ENCODE data around the gene FRAT2. TPM values are rescaled to one million over a fixed set of nuclear protein-coding genes. Genes with fewer than 3 reads are reported as not detected.

Gene FRAT2
- total and polyA plus RNA-seq, 2 of the 13 experiments (the other 11 are each of a cell fraction or from before 2014, with no cell fraction given): 7.2 to 14.1 TPM

DNA sequence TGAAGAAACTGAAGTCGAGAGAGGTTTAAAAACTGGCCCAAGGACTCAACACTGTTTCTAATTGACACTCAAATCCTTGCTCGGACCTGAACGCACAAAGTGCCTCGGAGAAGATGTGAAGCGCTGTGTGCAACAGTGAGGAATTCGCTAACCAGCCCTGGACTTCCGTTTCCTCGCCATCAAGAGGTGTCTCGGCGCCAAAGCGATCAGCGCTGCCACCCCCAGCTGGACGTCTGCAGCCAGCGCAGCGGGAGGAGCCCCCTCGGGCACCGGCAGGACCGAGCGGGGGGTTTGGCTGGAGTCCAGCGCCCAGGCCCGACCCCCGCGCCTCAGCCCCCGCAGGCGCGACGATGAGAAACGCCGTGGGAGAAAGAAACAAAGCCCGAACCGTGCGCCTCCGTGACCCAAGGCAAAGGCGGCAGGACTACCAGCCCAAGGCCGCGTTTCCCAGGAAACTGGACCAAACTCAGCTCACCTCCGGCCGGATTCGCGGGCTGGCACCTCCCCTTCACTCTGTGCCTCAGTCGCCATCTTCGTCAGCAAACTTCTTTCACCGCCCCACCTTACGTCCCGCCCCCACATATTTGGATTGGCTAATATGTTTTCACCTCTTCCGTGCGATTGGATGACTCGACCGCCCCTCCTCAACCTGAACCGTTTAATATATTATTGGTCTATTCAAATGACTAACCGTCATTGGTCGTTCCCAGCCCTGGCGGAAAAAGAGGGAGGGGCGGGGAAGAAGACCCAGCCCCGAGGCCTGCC is 42.2 kb downstream of the FRAT2 start, which contains the start of gene ARHGAP19 (continued):
- TF ChIP-seq, protein P1, sequence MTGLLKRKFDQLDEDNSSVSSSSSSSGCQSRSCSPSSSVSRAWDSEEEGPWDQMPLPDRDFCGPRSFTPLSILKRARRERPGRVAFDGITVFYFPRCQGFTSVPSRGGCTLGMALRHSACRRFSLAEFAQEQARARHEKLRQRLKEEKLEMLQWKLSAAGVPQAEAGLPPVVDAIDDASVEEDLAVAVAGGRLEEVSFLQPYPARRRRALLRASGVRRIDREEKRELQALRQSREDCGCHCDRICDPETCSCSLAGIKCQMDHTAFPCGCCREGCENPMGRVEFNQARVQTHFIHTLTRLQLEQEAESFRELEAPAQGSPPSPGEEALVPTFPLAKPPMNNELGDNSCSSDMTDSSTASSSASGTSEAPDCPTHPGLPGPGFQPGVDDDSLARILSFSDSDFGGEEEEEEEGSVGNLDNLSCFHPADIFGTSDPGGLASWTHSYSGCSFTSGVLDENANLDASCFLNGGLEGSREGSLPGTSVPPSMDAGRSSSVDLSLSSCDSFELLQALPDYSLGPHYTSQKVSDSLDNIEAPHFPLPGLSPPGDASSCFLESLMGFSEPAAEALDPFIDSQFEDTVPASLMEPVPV (CRISPR knock-in tag; IDR thresholded peaks at IDR 0.05): peak; percentile 95
- TF ChIP-seq ZNF547 (CRISPR knock-in tag; IDR thresholded peaks at IDR 0.05): peak; percentile 80
- TF ChIP-seq, protein P2, sequence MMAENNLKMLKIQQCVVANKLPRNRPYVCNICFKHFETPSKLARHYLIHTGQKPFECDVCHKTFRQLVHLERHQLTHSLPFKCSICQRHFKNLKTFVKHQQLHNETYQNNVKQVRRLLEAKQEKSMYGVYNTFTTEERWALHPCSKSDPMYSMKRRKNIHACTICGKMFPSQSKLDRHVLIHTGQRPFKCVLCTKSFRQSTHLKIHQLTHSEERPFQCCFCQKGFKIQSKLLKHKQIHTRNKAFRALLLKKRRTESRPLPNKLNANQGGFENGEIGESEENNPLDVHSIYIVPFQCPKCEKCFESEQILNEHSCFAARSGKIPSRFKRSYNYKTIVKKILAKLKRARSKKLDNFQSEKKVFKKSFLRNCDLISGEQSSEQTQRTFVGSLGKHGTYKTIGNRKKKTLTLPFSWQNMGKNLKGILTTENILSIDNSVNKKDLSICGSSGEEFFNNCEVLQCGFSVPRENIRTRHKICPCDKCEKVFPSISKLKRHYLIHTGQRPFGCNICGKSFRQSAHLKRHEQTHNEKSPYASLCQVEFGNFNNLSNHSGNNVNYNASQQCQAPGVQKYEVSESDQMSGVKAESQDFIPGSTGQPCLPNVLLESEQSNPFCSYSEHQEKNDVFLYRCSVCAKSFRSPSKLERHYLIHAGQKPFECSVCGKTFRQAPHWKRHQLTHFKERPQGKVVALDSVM (CRISPR knock-in tag; IDR thresholded peaks at IDR 0.05): peak; percentile 76
- TF ChIP-seq, protein P3, sequence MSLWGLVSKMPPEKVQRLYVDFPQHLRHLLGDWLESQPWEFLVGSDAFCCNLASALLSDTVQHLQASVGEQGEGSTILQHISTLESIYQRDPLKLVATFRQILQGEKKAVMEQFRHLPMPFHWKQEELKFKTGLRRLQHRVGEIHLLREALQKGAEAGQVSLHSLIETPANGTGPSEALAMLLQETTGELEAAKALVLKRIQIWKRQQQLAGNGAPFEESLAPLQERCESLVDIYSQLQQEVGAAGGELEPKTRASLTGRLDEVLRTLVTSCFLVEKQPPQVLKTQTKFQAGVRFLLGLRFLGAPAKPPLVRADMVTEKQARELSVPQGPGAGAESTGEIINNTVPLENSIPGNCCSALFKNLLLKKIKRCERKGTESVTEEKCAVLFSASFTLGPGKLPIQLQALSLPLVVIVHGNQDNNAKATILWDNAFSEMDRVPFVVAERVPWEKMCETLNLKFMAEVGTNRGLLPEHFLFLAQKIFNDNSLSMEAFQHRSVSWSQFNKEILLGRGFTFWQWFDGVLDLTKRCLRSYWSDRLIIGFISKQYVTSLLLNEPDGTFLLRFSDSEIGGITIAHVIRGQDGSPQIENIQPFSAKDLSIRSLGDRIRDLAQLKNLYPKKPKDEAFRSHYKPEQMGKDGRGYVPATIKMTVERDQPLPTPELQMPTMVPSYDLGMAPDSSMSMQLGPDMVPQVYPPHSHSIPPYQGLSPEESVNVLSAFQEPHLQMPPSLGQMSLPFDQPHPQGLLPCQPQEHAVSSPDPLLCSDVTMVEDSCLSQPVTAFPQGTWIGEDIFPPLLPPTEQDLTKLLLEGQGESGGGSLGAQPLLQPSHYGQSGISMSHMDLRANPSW (CRISPR knock-in tag; IDR thresholded peaks at IDR 0.05; ENCODE audit: borderline replicate concordance): peak; percentile 81; the same call in 1 of the 2 replicates
- 0 out of 2 replicates have a peak, but pooled peaks have one; percentile 24 for TF ChIP-seq ZSCAN9 (CRISPR knock-in tag; IDR thresholded peaks at IDR 0.05; ENCODE audit: borderline replicate concordance)
- TF ChIP-seq POLR2A (IDR thresholded peaks at IDR 0.05; ENCODE audit: insufficient read depth in 1 of 2, low read depth in 2 of 2, low read length in 2 of 2): peak; percentile 85 to 89
- peak; percentile 74 for TF ChIP-seq NR2C2 (CRISPR knock-in tag; IDR thresholded peaks at IDR 0.05; ENCODE audit: borderline replicate concordance)
- no peak for TF ChIP-seq PAF1 (CRISPR knock-in tag; IDR thresholded peaks at IDR 0.05)
- peak; percentile 64 for TF ChIP-seq MED8 (CRISPR knock-in tag; IDR thresholded peaks at IDR 0.05; ENCODE audit: insufficient replicate concordance)
- TF ChIP-seq ZNF350 (CRISPR knock-in tag; IDR thresholded peaks at IDR 0.05; ENCODE audit: borderline replicate concordance, low read depth): peak; percentile 96
- TF ChIP-seq, protein P4, sequence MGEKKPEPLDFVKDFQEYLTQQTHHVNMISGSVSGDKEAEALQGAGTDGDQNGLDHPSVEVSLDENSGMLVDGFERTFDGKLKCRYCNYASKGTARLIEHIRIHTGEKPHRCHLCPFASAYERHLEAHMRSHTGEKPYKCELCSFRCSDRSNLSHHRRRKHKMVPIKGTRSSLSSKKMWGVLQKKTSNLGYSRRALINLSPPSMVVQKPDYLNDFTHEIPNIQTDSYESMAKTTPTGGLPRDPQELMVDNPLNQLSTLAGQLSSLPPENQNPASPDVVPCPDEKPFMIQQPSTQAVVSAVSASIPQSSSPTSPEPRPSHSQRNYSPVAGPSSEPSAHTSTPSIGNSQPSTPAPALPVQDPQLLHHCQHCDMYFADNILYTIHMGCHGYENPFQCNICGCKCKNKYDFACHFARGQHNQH (CRISPR knock-in tag; IDR thresholded peaks at IDR 0.05): peak; percentile 84; the same call in 1 of the 2 replicates
- TF ChIP-seq, protein P5, sequence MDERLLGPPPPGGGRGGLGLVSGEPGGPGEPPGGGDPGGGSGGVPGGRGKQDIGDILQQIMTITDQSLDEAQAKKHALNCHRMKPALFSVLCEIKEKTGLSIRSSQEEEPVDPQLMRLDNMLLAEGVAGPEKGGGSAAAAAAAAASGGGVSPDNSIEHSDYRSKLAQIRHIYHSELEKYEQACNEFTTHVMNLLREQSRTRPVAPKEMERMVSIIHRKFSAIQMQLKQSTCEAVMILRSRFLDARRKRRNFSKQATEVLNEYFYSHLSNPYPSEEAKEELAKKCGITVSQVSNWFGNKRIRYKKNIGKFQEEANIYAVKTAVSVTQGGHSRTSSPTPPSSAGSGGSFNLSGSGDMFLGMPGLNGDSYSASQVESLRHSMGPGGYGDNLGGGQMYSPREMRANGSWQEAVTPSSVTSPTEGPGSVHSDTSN (CRISPR knock-in tag; IDR thresholded peaks at IDR 0.05): peak; percentile 84
- TF ChIP-seq ZNF724P (CRISPR knock-in tag; IDR thresholded peaks at IDR 0.05; ENCODE audit: borderline replicate concordance): peak; percentile 60; the same call in 1 of the 2 replicates
- TF ChIP-seq SYNCRIP (IDR thresholded peaks at IDR 0.05; ENCODE audit: insufficient read depth, low read depth, low read length): no peak
- no peak for TF ChIP-seq MAFG (CRISPR knock-in tag; IDR thresholded peaks at IDR 0.05)
- TF ChIP-seq HOXA5 (CRISPR knock-in tag; IDR thresholded peaks at IDR 0.05): peak; percentile 81
- TF ChIP-seq, protein P6, sequence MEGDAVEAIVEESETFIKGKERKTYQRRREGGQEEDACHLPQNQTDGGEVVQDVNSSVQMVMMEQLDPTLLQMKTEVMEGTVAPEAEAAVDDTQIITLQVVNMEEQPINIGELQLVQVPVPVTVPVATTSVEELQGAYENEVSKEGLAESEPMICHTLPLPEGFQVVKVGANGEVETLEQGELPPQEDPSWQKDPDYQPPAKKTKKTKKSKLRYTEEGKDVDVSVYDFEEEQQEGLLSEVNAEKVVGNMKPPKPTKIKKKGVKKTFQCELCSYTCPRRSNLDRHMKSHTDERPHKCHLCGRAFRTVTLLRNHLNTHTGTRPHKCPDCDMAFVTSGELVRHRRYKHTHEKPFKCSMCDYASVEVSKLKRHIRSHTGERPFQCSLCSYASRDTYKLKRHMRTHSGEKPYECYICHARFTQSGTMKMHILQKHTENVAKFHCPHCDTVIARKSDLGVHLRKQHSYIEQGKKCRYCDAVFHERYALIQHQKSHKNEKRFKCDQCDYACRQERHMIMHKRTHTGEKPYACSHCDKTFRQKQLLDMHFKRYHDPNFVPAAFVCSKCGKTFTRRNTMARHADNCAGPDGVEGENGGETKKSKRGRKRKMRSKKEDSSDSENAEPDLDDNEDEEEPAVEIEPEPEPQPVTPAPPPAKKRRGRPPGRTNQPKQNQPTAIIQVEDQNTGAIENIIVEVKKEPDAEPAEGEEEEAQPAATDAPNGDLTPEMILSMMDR (CRISPR knock-in tag; IDR thresholded peaks at IDR 0.05): peak; percentile 61
